Measurements from ENCODE around the gene UBXN7. TPM values are rescaled to one million over a fixed set of nuclear protein-coding genes. Genes with fewer than 3 reads are reported as not detected.
"Not testable (repeated sequence)": the region's sequence is repeated elsewhere in the genome, so short reads cannot be mapped to it uniquely, and the experiment has no call there.

Gene UBXN7
- total RNA-seq, 1 experiment from 2014 or later = 125 TPM

- intact Hi-C loops (cut with micrococcal nuclease; ENCODE audit: unreplicated experiment) = loop anchor here (5.0 kb wide), 1 partner anchor 42 kb away; no protein-coding TSS in a partner anchor
- Histone ChIP-seq H3K27me3 (ENCODE audit: insufficient read depth, low read depth) (no peaks in the 10 kb centered on the region), H4K20me1 (ENCODE audit: insufficient read depth) (peaks cover 13% of the 10 kb centered on the region; the same call in 1 of the 2 replicates), H2AFZ (no peak overlapping the region), H3F3A (ENCODE audit: insufficient read depth, low read depth) (peaks cover 18% of the 10 kb centered on the region), H3K36me3 (ENCODE audit: low read depth) (peaks cover 18% of the 10 kb centered on the region), H3K9me3 (ENCODE audit: insufficient read depth, low read depth) (no peaks in the 10 kb centered on the region), H3K79me2 (ENCODE audit: low read depth) (no peaks in the 10 kb centered on the region), H3K4me3 (no peak overlapping the region), H3K9me2 (ENCODE audit: insufficient read depth) (no peaks in the 10 kb centered on the region), H3K4me2 (no peak overlapping the region), H3K4me1 (replicated peaks; ENCODE audit: insufficient read depth) (no peaks in the 10 kb centered on the region), H3K27ac (no peak overlapping the region)
- CTCF ChIA-PET = no interaction called here
- DNase-seq = no peak
- BruUV-seq (replicated peaks) = no TSS peak
- POLR2A ChIA-PET (ENCODE audit: unreplicated experiment) = interaction anchor here (0.6 kb wide), 1 partner anchor 132 kb away, joined by 4 read pairs; no protein-coding TSS in a partner anchor
- TF ChIP-seq CTCF (conservative IDR thresholded peaks at IDR 0.05) (no peak), EZH2 (IDR thresholded peaks at IDR 0.05; ENCODE audit: low read depth) (no peak)
These were observed 66.5 kb downstream of the UBXN7 start for GRCh38 chr3:196365736-196366135.

- Histone ChIP-seq H3K9me2 (ENCODE audit: insufficient read depth) (no peaks in the 10 kb centered on the region), H3K9me3 (ENCODE audit: insufficient read depth, low read depth) (no peaks in the 10 kb centered on the region), H3K79me2 (ENCODE audit: low read depth) (no peaks in the 10 kb centered on the region), H3K27me3 (ENCODE audit: insufficient read depth, low read depth) (no peaks in the 10 kb centered on the region), H3K27ac (no peak overlapping the region), H2AFZ (no peak overlapping the region), H4K20me1 (ENCODE audit: insufficient read depth) (0 out of 2 replicates have a peak, but pooled peaks cover 5% of the 10 kb centered on the region), H3K4me3 (no peak overlapping the region), H3K4me2 (no peak overlapping the region), H3K36me3 (ENCODE audit: low read depth) (peaks cover 42% of the 10 kb centered on the region), H3F3A (ENCODE audit: insufficient read depth, low read depth) (peaks cover 16% of the 10 kb centered on the region), H3K4me1 (replicated peaks; ENCODE audit: insufficient read depth) (no peaks in the 10 kb centered on the region)
- TF ChIP-seq CTCF (conservative IDR thresholded peaks at IDR 0.05) (no peak), EZH2 (IDR thresholded peaks at IDR 0.05; ENCODE audit: low read depth) (no peak)
- intact Hi-C loops (cut with micrococcal nuclease; ENCODE audit: unreplicated experiment) = no loop called here
- peak in 1 of 2 experiments; percentile 5 for DNase-seq
- ChIA-PET POLR2A (ENCODE audit: unreplicated experiment) (no interaction called here), CTCF (no interaction called here)
- no TSS peak for BruUV-seq (replicated peaks)
These were observed 71.6 kb downstream of the UBXN7 start for GRCh38 chr3:196360586-196360985.

GRCh38 chr3:196358540-196358939, 73.7 kb downstream of the UBXN7 start:
- DNase-seq; CTCF ChIA-PET; H2AFZ ChIP-seq; H3K4me1 ChIP-seq (replicated peaks; ENCODE audit: insufficient read depth); H3K9me2 ChIP-seq (ENCODE audit: insufficient read depth); BruUV-seq (replicated peaks); H3K9me3 ChIP-seq (ENCODE audit: insufficient read depth, low read depth); H3K4me3 ChIP-seq; H3K4me2 ChIP-seq; H3K79me2 ChIP-seq (ENCODE audit: low read depth); H3K27me3 ChIP-seq (ENCODE audit: insufficient read depth, low read depth); H4K20me1 ChIP-seq (ENCODE audit: insufficient read depth); H3K27ac ChIP-seq; POLR2A ChIA-PET (ENCODE audit: unreplicated experiment): not testable (repeated sequence)
- Histone ChIP-seq H3F3A (ENCODE audit: insufficient read depth, low read depth) (peaks cover 11% of the 10 kb centered on the region), H3K36me3 (ENCODE audit: low read depth) (peaks cover 50% of the 10 kb centered on the region)
- intact Hi-C loops (cut with micrococcal nuclease; ENCODE audit: unreplicated experiment) = loop anchor here (5.0 kb wide), 1 partner anchor 106 kb away; no protein-coding TSS in a partner anchor

- H3K4me1 ChIP-seq (replicated peaks; ENCODE audit: insufficient read depth) = no peaks in the 10 kb centered on the region
- H3K27ac ChIP-seq = no peak overlapping the region
- no peak overlapping the region for H3K4me2 ChIP-seq
- peaks cover 50% of the 10 kb centered on the region for H3K36me3 ChIP-seq (ENCODE audit: low read depth)
- BruUV-seq (replicated peaks) = no TSS peak
- no peaks in the 10 kb centered on the region for H3K9me2 ChIP-seq (ENCODE audit: insufficient read depth)
- no peak overlapping the region for H3K4me3 ChIP-seq
- no peak for DNase-seq
- POLR2A ChIA-PET (ENCODE audit: unreplicated experiment) = no interaction called here
- intact Hi-C loops (cut with micrococcal nuclease; ENCODE audit: unreplicated experiment) = loop anchor here (5.0 kb wide), 1 partner anchor 106 kb away; no protein-coding TSS in a partner anchor
- no peaks in the 10 kb centered on the region for H3K79me2 ChIP-seq (ENCODE audit: low read depth)
- TF ChIP-seq CTCF (conservative IDR thresholded peaks at IDR 0.05) = no peak
- TF ChIP-seq EZH2 (IDR thresholded peaks at IDR 0.05; ENCODE audit: low read depth) = no peak
- CTCF ChIA-PET = no interaction called here
- H3F3A ChIP-seq (ENCODE audit: insufficient read depth, low read depth) = peaks cover 11% of the 10 kb centered on the region
- H3K9me3 ChIP-seq (ENCODE audit: insufficient read depth, low read depth) = no peaks in the 10 kb centered on the region
- no peaks in the 10 kb centered on the region for H4K20me1 ChIP-seq (ENCODE audit: insufficient read depth)
- no peak overlapping the region for H2AFZ ChIP-seq
- H3K27me3 ChIP-seq (ENCODE audit: insufficient read depth, low read depth) = no peaks in the 10 kb centered on the region
These were observed 74.3 kb downstream of the UBXN7 start for GRCh38 chr3:196357905-196358304.
